ENCODE results near the gene ZNF846.
"Not testable (repeated sequence)": the region's sequence is repeated elsewhere in the genome, so short reads cannot be mapped to it uniquely, and the experiment has no call there.

ZNF846 gene

DNA sequence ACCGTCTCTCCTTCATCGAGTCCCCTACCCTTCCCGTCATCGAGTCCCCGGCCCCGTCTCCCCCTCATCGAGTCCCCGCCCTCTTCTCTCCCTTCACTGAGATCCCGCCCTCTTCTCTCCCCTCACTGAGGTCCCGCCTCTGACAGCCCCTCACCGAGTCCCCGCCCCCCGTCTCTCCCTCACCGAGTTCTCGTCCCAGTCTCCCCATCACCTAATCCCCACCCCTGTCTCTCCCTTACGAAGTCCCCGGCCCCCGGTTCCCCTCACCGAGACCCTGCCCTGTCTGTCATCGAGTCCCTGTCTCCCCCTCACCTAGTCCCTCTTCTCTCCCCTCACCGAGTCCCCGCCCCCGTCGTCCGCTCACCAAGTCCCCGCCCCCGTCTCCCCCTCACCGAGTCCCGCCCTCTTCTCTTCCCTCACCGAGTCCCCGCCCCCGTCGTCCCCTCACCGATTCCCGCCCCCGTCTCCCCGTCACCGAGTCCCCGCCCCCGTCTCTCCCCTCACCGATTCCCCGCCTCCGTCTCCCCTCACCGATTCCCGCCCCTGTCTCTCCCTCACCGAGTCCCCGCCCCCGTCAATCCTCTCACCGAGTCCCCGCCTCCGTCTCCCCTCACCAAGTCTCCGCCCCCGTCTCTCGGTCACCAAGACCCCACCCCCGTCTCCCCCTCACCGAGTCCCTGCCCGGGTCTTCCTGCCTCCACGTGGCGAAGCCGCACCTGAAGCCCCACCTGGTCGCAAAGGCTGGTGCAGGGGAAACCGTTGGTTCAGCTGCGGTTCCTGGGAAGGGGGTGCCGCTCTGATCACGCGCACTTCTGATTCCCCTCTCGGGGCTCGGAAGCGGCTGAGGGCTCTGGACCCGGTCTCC, 23.9 kb upstream of the ZNF846 start:
- peaks cover 4% of the 10 kb centered on the region for H3K27me3 Mint-ChIP-seq (ENCODE audit: low read depth)
- no peaks in the 10 kb centered on the region for H3K9me3 Mint-ChIP-seq
- H3K27ac Mint-ChIP-seq = peak overlapping the region; percentile 96 to 97 (median 97)
- H3K4me3 Mint-ChIP-seq = peak overlapping the region; percentile 87 to 100 (median 90)
- H3K36me3 Mint-ChIP-seq (ENCODE audit: low read depth) = no peaks in the 10 kb centered on the region
- TF ChIP-seq, protein P1, sequence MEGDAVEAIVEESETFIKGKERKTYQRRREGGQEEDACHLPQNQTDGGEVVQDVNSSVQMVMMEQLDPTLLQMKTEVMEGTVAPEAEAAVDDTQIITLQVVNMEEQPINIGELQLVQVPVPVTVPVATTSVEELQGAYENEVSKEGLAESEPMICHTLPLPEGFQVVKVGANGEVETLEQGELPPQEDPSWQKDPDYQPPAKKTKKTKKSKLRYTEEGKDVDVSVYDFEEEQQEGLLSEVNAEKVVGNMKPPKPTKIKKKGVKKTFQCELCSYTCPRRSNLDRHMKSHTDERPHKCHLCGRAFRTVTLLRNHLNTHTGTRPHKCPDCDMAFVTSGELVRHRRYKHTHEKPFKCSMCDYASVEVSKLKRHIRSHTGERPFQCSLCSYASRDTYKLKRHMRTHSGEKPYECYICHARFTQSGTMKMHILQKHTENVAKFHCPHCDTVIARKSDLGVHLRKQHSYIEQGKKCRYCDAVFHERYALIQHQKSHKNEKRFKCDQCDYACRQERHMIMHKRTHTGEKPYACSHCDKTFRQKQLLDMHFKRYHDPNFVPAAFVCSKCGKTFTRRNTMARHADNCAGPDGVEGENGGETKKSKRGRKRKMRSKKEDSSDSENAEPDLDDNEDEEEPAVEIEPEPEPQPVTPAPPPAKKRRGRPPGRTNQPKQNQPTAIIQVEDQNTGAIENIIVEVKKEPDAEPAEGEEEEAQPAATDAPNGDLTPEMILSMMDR (IDR thresholded peaks at IDR 0.05; ENCODE audit: unreplicated experiment in 3 of 3) = no peak
- H3K4me1 Mint-ChIP-seq = peaks cover 33% of the 10 kb centered on the region

DNA sequence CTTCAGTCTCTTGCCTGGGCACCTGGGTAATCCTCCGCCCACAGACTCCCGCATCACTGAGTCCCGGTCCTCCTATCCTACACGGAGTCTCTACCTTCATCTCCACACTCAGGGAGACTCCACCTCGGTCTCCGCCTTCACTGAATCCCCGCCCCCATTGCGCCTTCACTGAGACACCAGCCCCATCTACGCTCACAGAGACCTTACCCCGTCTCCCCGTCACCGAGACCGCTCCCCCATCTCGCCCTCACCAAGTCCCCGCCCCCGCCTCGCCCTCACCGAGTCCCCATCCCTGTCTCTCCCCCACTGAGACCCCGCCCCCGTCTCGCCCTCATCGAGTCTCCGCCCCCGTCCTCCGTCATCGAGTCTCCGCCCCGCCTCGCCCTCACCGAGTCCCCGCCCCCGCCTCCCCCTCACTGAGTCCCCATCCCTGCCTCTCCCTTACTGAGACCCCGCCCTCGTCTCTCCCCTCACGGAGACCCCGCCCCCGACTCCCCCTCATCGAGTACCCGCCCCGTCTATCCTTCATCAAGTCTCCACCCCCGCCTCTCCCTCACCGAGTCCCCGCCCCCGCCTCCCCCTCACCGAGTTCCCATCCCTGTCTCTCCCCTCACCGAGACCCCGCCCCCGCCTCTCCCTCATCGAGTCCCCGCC, 23.1 kb upstream of the ZNF846 start:
- TF ChIP-seq, protein P1 (IDR thresholded peaks at IDR 0.05; ENCODE audit: unreplicated experiment in 3 of 3) = no peak
- no peaks in the 10 kb centered on the region for H3K9me3 Mint-ChIP-seq
- H3K4me3 Mint-ChIP-seq = peak overlapping the region; percentile 87 to 100 (median 90)
- peak overlapping the region; percentile 96 to 97 (median 97) for H3K27ac Mint-ChIP-seq
- H3K36me3 Mint-ChIP-seq (ENCODE audit: low read depth) = no peaks in the 10 kb centered on the region
- peaks cover 4% of the 10 kb centered on the region for H3K27me3 Mint-ChIP-seq (ENCODE audit: low read depth)
- H3K4me1 Mint-ChIP-seq = peaks cover 35% of the 10 kb centered on the region

DNA sequence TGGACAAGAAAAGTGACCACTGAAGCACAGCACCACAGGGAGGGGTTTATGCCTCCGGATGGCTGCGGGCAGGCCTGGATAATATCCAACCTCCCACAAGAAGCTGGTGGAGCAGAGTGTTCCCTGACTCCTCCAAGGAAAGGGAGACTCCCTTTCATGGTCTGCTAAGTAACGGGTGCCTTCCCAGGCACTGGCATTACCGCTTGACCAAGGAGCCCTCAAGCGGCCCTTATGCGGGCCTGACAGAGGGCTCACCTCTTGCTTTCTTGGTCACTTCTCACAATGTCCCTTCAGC, 22.5 kb upstream of the ZNF846 start:
- H3K27ac Mint-ChIP-seq = peak overlapping the region; percentile 96 to 97 (median 97)

DNA sequence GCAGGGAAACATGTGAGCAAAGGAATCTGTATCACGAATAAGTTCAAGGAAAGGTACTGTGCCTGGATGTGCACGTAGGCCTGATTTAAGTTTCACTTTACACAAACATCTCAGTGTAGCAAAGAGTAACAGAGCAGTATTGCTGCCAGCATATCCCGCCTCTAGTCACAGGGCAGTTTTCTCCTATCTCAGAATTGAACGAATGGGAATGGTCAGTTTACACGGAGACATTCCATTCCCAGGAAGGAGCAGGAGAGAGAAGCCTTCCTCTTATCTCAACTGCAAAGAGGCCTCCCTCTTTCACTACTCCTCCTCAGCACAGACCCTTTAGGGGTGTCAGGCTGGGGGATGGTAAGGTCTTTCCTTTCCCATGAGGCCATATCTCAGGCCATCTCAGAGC, 21.0 kb upstream of the ZNF846 start:
- Mint-ChIP-seq H3K27ac (peak overlapping the region; percentile 96 to 98 (median 97)), H3K4me1 (peaks cover 39% of the 10 kb centered on the region), H3K4me3 (peak overlapping the region; percentile 59 to 83 (median 77))
- not testable (repeated sequence) for H3K27me3 Mint-ChIP-seq (ENCODE audit: low read depth); H3K36me3 Mint-ChIP-seq (ENCODE audit: low read depth); H3K9me3 Mint-ChIP-seq

More for the DNA sequence above, 22.5 kb upstream of the ZNF846 start:
- Mint-ChIP-seq H3K4me3 (peak overlapping the region; percentile 87 to 100 (median 90)), H3K4me1 (peaks cover 31% of the 10 kb centered on the region)
- H3K9me3 Mint-ChIP-seq; H3K27me3 Mint-ChIP-seq (ENCODE audit: low read depth); H3K36me3 Mint-ChIP-seq (ENCODE audit: low read depth): not testable (repeated sequence)

DNA sequence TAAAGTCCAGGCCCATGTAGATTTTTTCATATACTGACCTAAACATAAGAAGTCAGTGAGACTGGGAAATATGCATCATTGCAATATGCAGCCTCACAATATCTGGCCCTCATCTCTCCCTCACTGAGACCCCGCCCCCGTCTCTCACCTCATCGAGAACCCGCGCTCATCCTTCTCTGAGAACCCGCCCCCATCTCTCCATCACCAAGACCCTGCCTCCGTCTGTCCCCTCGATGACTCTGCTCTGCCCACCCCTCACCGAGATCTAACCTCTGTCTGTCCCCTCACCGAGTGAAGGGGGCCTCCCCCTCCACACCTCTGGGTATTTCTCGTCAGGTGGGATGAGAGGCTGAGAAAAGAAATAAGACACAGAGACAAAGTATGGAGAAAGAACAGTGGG, 20.5 kb upstream of the ZNF846 start:
- Mint-ChIP-seq H3K4me1 (peaks cover 45% of the 10 kb centered on the region), H3K36me3 (ENCODE audit: low read depth) (no peaks in the 10 kb centered on the region), H3K27me3 (ENCODE audit: low read depth) (peaks cover 4% of the 10 kb centered on the region), H3K4me3 (peak overlapping the region; percentile 59 to 83 (median 77)), H3K27ac (peak overlapping the region; percentile 96 to 98 (median 97)), H3K9me3 (no peaks in the 10 kb centered on the region)
- TF ChIP-seq, protein P1 (IDR thresholded peaks at IDR 0.05; ENCODE audit: unreplicated experiment in 3 of 3) = no peak

DNA sequence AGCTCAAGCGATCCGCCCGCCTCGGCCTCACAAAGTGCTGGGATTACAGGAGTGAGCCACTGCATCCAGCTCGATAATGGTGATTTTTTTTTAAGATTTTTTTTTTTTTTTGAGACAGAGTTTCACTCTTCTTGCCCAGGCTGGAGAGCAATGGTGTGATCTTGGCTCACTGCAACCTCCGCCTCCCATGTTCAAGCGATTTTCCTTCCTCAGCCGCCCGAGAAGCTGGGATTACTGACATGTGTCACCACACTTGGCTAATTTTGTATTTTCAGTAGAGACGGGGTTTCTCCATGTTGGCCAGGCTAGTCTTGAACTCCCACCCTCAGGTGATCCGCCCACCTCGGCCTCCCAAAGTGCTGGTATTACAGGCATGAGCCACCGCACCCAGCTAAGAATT, 20.1 kb upstream of the ZNF846 start:
- not testable (repeated sequence) for H3K27me3 Mint-ChIP-seq (ENCODE audit: low read depth); H3K9me3 Mint-ChIP-seq; H3K36me3 Mint-ChIP-seq (ENCODE audit: low read depth)
- Mint-ChIP-seq H3K4me3 (peak overlapping the region in 2 of 3 experiments; percentile 59 to 83), H3K27ac (peak overlapping the region; percentile 96 to 98 (median 97)), H3K4me1 (peaks cover 48% of the 10 kb centered on the region)

DNA sequence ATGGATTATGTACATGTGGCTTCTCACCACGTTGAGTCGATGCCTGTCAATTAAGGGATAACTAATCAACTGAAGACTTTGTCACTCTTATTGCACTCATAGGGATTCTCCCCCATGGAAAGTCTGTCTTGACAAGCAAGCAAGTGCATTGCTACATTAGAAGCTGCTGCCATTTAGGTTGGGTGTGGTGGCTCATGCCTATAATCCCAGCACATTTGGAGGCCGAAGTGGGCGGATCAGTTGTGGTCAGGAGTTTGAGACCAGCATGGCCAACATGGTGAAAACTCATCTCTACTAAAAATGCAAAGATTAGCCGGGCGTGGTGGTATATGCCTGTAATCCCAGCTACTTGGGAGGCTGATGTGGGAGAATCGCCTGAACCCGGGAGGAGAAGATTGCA, 18.3 kb upstream of the ZNF846 start:
- Mint-ChIP-seq H3K4me1 (peaks cover 48% of the 10 kb centered on the region), H3K27ac (peak overlapping the region; percentile 99 to 100 (median 99)), H3K9me3 (no peaks in the 10 kb centered on the region), H3K27me3 (ENCODE audit: low read depth) (no peaks in the 10 kb centered on the region), H3K36me3 (ENCODE audit: low read depth) (peaks cover 10% of the 10 kb centered on the region), H3K4me3 (peak overlapping the region; percentile 70 to 91 (median 74))
- TF ChIP-seq, protein P1 (IDR thresholded peaks at IDR 0.05; ENCODE audit: unreplicated experiment in 3 of 3) = no peak
